ENCODE measurements around the gene CPAMD8.

DNA sequence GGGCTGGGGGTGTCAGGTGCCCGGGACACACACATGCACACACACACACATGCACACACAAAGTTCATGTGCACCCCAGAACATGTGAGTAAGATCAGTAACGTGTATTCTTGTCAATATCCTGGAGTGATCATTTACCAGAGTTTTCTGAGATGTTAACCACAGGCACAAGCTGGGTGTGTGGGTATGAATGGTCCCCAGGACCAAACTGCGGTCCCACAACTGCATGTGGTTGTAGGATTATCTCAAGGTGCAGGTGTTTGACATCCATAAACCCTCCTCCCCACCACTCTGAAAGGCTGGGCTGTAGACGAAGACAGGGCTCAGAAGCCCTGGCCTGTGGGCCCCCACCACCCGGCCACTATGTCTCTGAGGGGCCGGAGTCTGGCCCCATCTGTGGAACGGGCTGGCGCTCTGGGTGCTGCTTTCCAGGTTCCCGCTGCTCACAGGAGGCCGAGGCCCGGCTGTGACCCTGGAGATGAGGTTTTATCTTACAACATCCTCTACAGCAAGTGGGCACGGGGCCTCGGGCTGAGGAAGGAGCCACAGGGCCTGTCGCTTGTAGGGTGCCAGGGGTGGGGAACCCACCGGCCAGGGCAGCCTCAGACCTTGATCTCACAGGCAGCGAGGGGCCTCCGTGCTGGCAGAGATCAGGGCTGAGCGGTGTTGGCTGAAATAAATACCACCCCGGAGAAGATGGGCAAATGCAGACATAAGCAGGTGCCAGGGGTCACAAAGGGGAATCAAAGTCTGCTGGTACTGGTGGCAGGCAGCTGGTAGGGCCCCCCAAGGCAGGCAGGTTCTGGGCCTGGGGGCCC is 133.5 kb downstream of the CPAMD8 start:
- no peak for TF ChIP-seq GATA3 (IDR thresholded peaks at IDR 0.05; ENCODE audit: low read depth, low read length)
- TF ChIP-seq GATA2 (IDR thresholded peaks at IDR 0.05; ENCODE audit: low read depth, low read length), result no peak
